Transverse colon (tissue), 4 donors: ENCODE measurements around the gene MPPED1. TPM values are rescaled to one million over a fixed set of nuclear protein-coding genes. Genes with fewer than 3 reads are reported as not detected.

Experiments
- DNase-seq: peaks from one replicate; pipeline ENCODE4 v3.0.0-alpha.2; 2019
- H3K27ac ChIP-seq, 4 donors: fragments of 200-600 bp; sonication (generic); 2 replicates each; pipeline ENCODE4 v1.5.1; 2016 to 2018; ENCODE audit warnings: inconsistent platforms in 4 of 4
- H3K27me3 ChIP-seq: fragments of 200-600 bp; sonication (generic); 2 replicates; pipeline ENCODE4 v1.5.1; 2017; ENCODE audit warnings: inconsistent platforms
- H3K36me3 ChIP-seq, 4 donors: fragments of 200-600 bp; sonication (generic); 2 replicates each; pipeline ENCODE4 v1.5.1; 2017 to 2019; ENCODE audit warnings: inconsistent platforms in 4 of 4
- H3K4me1 ChIP-seq, 4 donors: fragments of 200-600 bp; sonication (generic); 2 replicates each; pipeline ENCODE4 v1.5.1; 2017 to 2020; ENCODE audit warnings: inconsistent platforms in 4 of 4
- H3K4me3 ChIP-seq, 4 donors: fragments of 200-600 bp; sonication (generic); 1 replicate in 1 of 4; 2 replicates in 3 of 4; pipeline versions ENCODE4 v1.5.1 to v1.6.1; 2017 to 2019; ENCODE audit warnings: inconsistent platforms in 4 of 4
- H3K9me3 ChIP-seq, 2 donors: fragments of 200-600 bp; sonication (generic); 2 replicates each; pipeline ENCODE4 v1.5.1; 2017 to 2019; ENCODE audit warnings: inconsistent platforms in 2 of 2
- EP300 ChIP-seq: sonication (generic); formaldehyde crosslinking; IDR thresholded peaks from one replicate; pipeline ENCODE4 v1.6.1; 2017; ENCODE audit warnings: antibody characterized with exemption, low read depth
- POLR2A ChIP-seq: fragments of 450-650 bp; IDR thresholded peaks from one replicate; pipeline ENCODE4 v1.6.1; 2016; ENCODE audit warnings: antibody characterized with exemption, mild to moderate bottlenecking, moderate library complexity
- POLR2AphosphoS5 ChIP-seq, 3 donors: sonication (generic); formaldehyde crosslinking; IDR thresholded peaks; one replicate each; pipeline ENCODE4 v1.6.1; 2016; ENCODE audit warnings: antibody characterized with exemption in 3 of 3
- WGBS, 2 donors: methylation state at CpG; one replicate each; pipeline ENCODE4 v1.1.5; 2018; ENCODE audit warnings: low coverage in 1 of 2; 5-methylcytosine and 5-hydroxymethylcytosine counted together
- in situ Hi-C, 4 donors: fragments of 200-750 bp; cut with MboI; loops; one replicate each; pipeline versions ENCODE4 v1.15.0 to v1.15.1; 2017; ENCODE audit warnings: low sequenced_read_pairs in 3 of 4, low pct_ligation_motif_present in 1 of 4, low pct_unique_long_range_greater_than_20kb in 1 of 4
- intact Hi-C: fragments of 100-400 bp; cut with DNase I; formaldehyde crosslinking; loops from one replicate; pipeline ENCODE4 v1.15.1; 2023; ENCODE audit warnings: low total_unique reads
- total RNA-seq, 4 donors: library from RNA; depleted of rRNA; stranded (reverse); fragments of >200 nt; gene quantifications; one replicate each; pipeline ENCODE4 v1.1.0, GENCODE V29; 2016
- TF ChIP-seq, protein P1 (sequence below), 5 experiments: fragments of 200-600 bp in 3 of 5; fragments of 450-650 bp in 2 of 5; sonication (generic) in 3 of 5; IDR thresholded peaks; 1 replicate in 2 of 5; 2 replicates in 3 of 5; pipeline ENCODE4 v1.5.1; 2016 to 2017; ENCODE audit warnings: antibody characterized with exemption in 5 of 5, inconsistent platforms in 3 of 5, mild to moderate bottlenecking in 2 of 5, moderate library complexity in 1 of 5

Gene MPPED1
- total RNA-seq, 4 donors from 2014 or later, result not detected

DNA sequence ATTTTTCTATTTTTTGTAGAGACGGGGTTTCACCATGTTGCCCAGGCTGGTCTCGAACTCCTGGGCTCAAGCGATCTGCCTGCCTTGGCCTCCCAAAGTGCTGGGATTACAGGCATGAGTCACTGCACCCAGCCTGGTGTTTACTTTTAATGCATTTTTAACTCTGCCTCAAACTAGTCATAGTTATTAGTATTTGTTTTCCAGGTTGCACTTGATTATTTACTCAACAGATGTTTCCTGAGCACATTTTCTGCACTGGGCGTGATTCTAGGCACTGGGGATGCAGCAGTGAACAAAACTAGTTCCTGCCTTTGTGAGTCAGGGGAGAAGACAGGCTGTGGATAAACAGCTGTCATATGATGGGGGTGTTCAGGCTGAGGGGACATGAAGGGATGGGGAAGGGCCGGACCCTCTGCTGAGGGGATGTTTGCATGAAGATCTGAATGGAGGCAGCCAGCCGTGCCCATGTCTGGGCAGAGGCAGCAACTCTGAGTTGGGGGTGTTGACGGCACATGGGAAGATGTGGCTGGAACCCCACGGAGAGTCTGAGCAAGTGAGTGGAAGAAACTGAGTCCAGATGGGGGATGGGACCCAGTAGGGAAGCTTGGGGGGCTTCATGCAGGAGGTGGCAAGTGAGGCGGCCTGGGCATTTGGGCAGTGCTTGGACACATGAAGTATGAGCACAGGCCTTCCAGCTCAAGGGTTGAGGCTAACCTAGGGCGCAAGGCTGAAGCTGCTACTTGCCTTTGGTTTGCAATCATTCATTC, 34.4 kb downstream of the MPPED1 start:
- intact Hi-C loops, result no loop called here
- no peak for TF ChIP-seq POLR2AphosphoS5 (IDR thresholded peaks at IDR 0.05)
- TF ChIP-seq, protein P1, sequence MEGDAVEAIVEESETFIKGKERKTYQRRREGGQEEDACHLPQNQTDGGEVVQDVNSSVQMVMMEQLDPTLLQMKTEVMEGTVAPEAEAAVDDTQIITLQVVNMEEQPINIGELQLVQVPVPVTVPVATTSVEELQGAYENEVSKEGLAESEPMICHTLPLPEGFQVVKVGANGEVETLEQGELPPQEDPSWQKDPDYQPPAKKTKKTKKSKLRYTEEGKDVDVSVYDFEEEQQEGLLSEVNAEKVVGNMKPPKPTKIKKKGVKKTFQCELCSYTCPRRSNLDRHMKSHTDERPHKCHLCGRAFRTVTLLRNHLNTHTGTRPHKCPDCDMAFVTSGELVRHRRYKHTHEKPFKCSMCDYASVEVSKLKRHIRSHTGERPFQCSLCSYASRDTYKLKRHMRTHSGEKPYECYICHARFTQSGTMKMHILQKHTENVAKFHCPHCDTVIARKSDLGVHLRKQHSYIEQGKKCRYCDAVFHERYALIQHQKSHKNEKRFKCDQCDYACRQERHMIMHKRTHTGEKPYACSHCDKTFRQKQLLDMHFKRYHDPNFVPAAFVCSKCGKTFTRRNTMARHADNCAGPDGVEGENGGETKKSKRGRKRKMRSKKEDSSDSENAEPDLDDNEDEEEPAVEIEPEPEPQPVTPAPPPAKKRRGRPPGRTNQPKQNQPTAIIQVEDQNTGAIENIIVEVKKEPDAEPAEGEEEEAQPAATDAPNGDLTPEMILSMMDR (IDR thresholded peaks at IDR 0.05), result no peak
- no peak for TF ChIP-seq POLR2A
- Histone ChIP-seq H3K9me3 (no peaks in the 10 kb centered on the region), H3K27ac (no peak overlapping the region), H3K4me1 (no peaks in the 10 kb centered on the region), H3K36me3 (no peaks in the 10 kb centered on the region), H3K4me3 (no peak overlapping the region), H3K27me3 (no peaks in the 10 kb centered on the region)
- in situ Hi-C loops, result no loop called here
- WGBS, 2 donors, result 59 to 72% methylated on average over 6 to 10 of the region's 10 CpGs
- no peak for DNase-seq

DNA sequence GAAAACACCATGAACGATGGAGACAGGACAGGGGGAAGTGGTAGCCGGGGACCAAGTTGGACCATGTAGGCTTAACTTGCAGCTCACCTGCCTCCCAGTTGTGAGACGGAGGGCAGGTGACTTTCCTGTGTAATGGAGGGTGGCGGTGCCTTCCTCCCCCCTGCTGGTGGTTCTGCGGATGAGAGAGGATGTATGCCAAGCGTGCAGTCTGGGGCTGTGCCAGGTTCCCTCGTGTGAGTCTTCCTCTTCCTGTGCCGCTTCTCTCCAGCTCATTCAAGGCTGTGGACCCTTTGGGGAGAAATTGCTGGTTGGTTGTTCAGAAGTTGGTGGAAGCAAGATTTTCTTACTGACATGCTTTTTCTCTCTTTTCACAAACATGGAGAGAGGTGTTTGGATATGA, 35.1 kb downstream of the MPPED1 start:
- DNase-seq, result no peak
- TF ChIP-seq POLR2A (no peak), EP300 (no peak), POLR2AphosphoS5 (IDR thresholded peaks at IDR 0.05) (no peak)
- TF ChIP-seq, protein P1 (IDR thresholded peaks at IDR 0.05), result no peak
- no peak overlapping the region for H3K27ac ChIP-seq
- 24 to 34% methylated on average over 3 to 8 of the region's 8 CpGs for WGBS, 2 donors
- H3K4me3 ChIP-seq, result no peak overlapping the region
- in situ Hi-C loops, result no loop called here
- intact Hi-C loops, result no loop called here
- no peaks in the 10 kb centered on the region for H3K36me3 ChIP-seq
- no peaks in the 10 kb centered on the region for H3K27me3 ChIP-seq
- H3K4me1 ChIP-seq, result no peaks in the 10 kb centered on the region
- no peaks in the 10 kb centered on the region for H3K9me3 ChIP-seq

DNA sequence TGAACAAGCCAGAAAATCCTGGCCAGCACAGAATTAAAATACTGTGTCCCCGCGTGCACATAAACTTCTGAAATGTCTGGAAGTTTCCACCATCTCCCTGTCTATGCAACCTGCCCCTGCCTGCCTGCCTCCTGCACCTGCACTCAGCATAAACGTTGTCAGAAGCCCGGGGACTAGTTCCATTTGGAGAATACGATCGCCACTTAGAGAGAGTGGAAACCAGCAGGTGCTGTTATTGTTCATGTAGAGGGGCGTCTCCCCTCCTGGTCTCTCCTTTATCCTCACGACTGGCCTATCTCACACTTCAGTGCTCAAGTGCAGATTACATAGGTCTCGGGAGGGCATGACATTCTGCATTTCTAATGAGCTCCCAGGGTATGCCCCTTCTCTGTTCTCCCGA, 35.6 kb downstream of the MPPED1 start:
- no peaks in the 10 kb centered on the region for H3K9me3 ChIP-seq
- in situ Hi-C loops (no loop called here), intact Hi-C loops (no loop called here)
- H3K36me3 ChIP-seq, result no peaks in the 10 kb centered on the region
- H3K4me3 ChIP-seq, result no peak overlapping the region
- 41 to 50% methylated on average over 2 to 10 of the region's 10 CpGs for WGBS, 2 donors
- H3K27ac ChIP-seq, result no peak overlapping the region
- no peaks in the 10 kb centered on the region for H3K4me1 ChIP-seq
- H3K27me3 ChIP-seq, result no peaks in the 10 kb centered on the region
- TF ChIP-seq, protein P1 (IDR thresholded peaks at IDR 0.05), result no peak
- TF ChIP-seq EP300, result no peak
- no peak for TF ChIP-seq POLR2AphosphoS5 (IDR thresholded peaks at IDR 0.05)
- TF ChIP-seq POLR2A, result no peak
- no peak for DNase-seq

DNA sequence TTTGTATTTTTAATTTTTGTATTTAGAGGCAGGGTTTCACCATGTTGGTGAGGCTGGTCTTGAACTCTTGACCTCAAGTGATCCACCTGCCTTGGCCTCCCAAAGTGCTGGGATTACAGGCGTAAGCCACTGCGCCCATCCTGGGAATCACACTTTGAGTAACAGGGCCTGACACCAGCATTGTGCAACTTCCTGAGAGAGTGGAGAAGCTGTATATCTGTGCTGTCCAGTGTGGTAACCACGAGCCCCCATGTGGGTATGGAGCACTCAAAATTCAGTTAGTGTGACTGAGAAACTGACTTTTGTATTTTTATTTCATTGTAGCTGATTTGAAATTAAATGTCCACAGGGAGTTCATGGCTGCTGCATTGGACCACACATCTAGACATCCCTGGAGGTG, 36.2 kb downstream of the MPPED1 start:
- in situ Hi-C loops (no loop called here), intact Hi-C loops (no loop called here)
- Histone ChIP-seq H3K9me3 (no peaks in the 10 kb centered on the region), H3K36me3 (no peaks in the 10 kb centered on the region), H3K4me1 (no peaks in the 10 kb centered on the region), H3K4me3 (no peak overlapping the region), H3K27me3 (no peaks in the 10 kb centered on the region), H3K27ac (no peak overlapping the region)
- no peak for DNase-seq
- 56 to 80% methylated on average over 2 to 3 of the region's 3 CpGs for WGBS, 2 donors
- TF ChIP-seq, protein P1 (IDR thresholded peaks at IDR 0.05), result no peak
- TF ChIP-seq EP300, result no peak
- no peak for TF ChIP-seq POLR2AphosphoS5 (IDR thresholded peaks at IDR 0.05)
- TF ChIP-seq POLR2A, result no peak
